IMR-90 (cell line): ENCODE results near the gene TMEM190. TPM values are rescaled to one million over a fixed set of nuclear protein-coding genes. Genes with fewer than 3 reads are reported as not detected.
A peak's percentile ranks its signal among the peaks of the same experiment; 100 is the strongest.

Experiments
- ATAC-seq: fragments of 200-7000 bp; cut with Tn5 transposase; 2 replicates; pipeline ENCODE4 v1.9.1; 2020; ENCODE audit warnings: low read depth, mild to moderate bottlenecking, moderate library complexity
- BruUV-seq: library from RNA; stranded (reverse); fragments of 400-500 nt; replicated peaks from 2 replicates; lab custom pipeline; 2021; lab: Mats Ljungman, UMichigan
- CTCF ChIA-PET: fragments of 300-600 bp; formaldehyde crosslinking; extraction: SDS; loops from one replicate; lab custom pipeline; 2021; ENCODE audit warnings: antibody characterized with exemption; lab: Yijun Ruan, JAX
- POLR2A ChIA-PET: fragments of 300-600 bp; sonication (Branson Sonifier 250); formaldehyde crosslinking; loops from one replicate; lab custom pipeline; 2022; ENCODE audit warnings: antibody characterized with exemption; ENCODE audit not compliant: unreplicated experiment; lab: Charles Lee
- DNase-seq: peaks from one replicate; pipeline ENCODE4 v3.0.0; 2013
- H2AFZ ChIP-seq: replicated peaks from 2 replicates; pipeline ENCODE3; 2013; ENCODE audit warnings: low read length, mild to moderate bottlenecking; ENCODE audit not compliant: poor library complexity
- H2AK5ac ChIP-seq: 2 replicates; pipeline ENCODE4 v1.6.1; 2013; ENCODE audit warnings: low read depth, low read length, inconsistent platforms
- H2AK9ac ChIP-seq: replicated peaks from 2 replicates; pipeline ENCODE3; 2013; ENCODE audit warnings: mild to moderate bottlenecking, low read depth, low read length, moderate library complexity; ENCODE audit not compliant: poor library complexity
- H2BK120ac ChIP-seq: 2 replicates; pipeline ENCODE4 v1.6.1; 2013; ENCODE audit warnings: low read depth, low read length, inconsistent platforms
- H2BK15ac ChIP-seq: 3 replicates; pipeline ENCODE4 v1.6.1; 2013; ENCODE audit warnings: low read depth, low read length, inconsistent platforms
- H2BK20ac ChIP-seq: 2 replicates; pipeline ENCODE4 v1.6.1; 2013; ENCODE audit warnings: low read depth, mild to moderate bottlenecking, inconsistent platforms, low read length, moderate library complexity
- H2BK5ac ChIP-seq: 2 replicates; pipeline ENCODE4 v1.6.1; 2013; ENCODE audit warnings: mild to moderate bottlenecking, low read depth, low read length, inconsistent platforms; ENCODE audit not compliant: poor library complexity, severe bottlenecking
- H3K14ac ChIP-seq: replicated peaks from 2 replicates; pipeline ENCODE4 v1.6.1; 2013; ENCODE audit warnings: low read depth, low read length, inconsistent platforms
- H3K18ac ChIP-seq: 2 replicates; pipeline ENCODE4 v1.6.1; 2013; ENCODE audit warnings: low read depth, low read length, control low read depth
- H3K23ac ChIP-seq: 2 replicates; pipeline ENCODE4 v1.6.1; 2013; ENCODE audit warnings: low read depth, low read length, inconsistent platforms
- H3K27ac ChIP-seq: 2 replicates; pipeline ENCODE4 v1.5.1; 2013; ENCODE audit warnings: mild to moderate bottlenecking, control low read depth, low read length; ENCODE audit not compliant: insufficient read depth
- H3K27me3 ChIP-seq: 2 replicates; pipeline ENCODE4 v1.6.1; 2013; ENCODE audit warnings: low read length; ENCODE audit not compliant: control insufficient read depth, insufficient read depth
- H3K36me3 ChIP-seq: 2 replicates; pipeline ENCODE4 v1.6.1; 2013; ENCODE audit warnings: low read length, mixed read lengths; ENCODE audit not compliant: control insufficient read depth, insufficient read depth
- H3K4ac ChIP-seq: 2 replicates; pipeline ENCODE4 v1.6.1; 2013; ENCODE audit warnings: low read depth, low read length, inconsistent platforms
- H3K4me1 ChIP-seq: 2 replicates; pipeline ENCODE4 v1.6.1; 2013; ENCODE audit warnings: low read length, mixed read lengths; ENCODE audit not compliant: control insufficient read depth, insufficient read depth
- H3K4me2 ChIP-seq: 2 replicates; pipeline ENCODE4 v1.6.1; 2013; ENCODE audit warnings: low read depth, mild to moderate bottlenecking, control low read depth, low read length, moderate library complexity
- H3K4me3 ChIP-seq: 2 replicates; pipeline ENCODE4 v1.5.1; 2013; ENCODE audit warnings: low read depth, mild to moderate bottlenecking, control low read depth, low read length, moderate library complexity; ENCODE audit not compliant: insufficient read depth
- H3K56ac ChIP-seq: 2 replicates; pipeline ENCODE4 v1.6.1; 2013; ENCODE audit warnings: low read length, inconsistent platforms; ENCODE audit not compliant: insufficient read depth; ENCODE audit errors: extremely low read depth
- H3K79me1 ChIP-seq, 2 experiments: 2 replicates each; pipeline ENCODE4 v1.6.1; 2013; ENCODE audit warnings: low read length in 2 of 2, inconsistent platforms in 1 of 2, low read depth in 1 of 2
- H3K9ac ChIP-seq: 2 replicates; pipeline ENCODE4 v1.6.1; 2013; ENCODE audit warnings: low read depth, low read length, control low read depth
- H3K9me1 ChIP-seq: 2 replicates; pipeline ENCODE4 v1.6.1; 2013; ENCODE audit warnings: low read length, inconsistent platforms; ENCODE audit not compliant: insufficient read depth
- H3K9me3 ChIP-seq: 2 replicates; pipeline ENCODE4 v1.6.1; 2013; ENCODE audit warnings: low read length; ENCODE audit not compliant: control insufficient read depth, insufficient read depth
- H4K20me1 ChIP-seq: 2 replicates; pipeline ENCODE4 v1.6.1; 2013; ENCODE audit warnings: low read length, inconsistent platforms; ENCODE audit not compliant: insufficient read depth
- H4K5ac ChIP-seq: 2 replicates; pipeline ENCODE4 v1.6.1; 2013; ENCODE audit warnings: mild to moderate bottlenecking, low read depth, low read length, control low read depth
- H4K8ac ChIP-seq, 2 experiments: 2 replicates each; pipeline ENCODE4 v1.6.1; 2013; ENCODE audit warnings: low read depth in 2 of 2, low read length in 2 of 2, control low read depth in 1 of 2, inconsistent platforms in 1 of 2
- H4K91ac ChIP-seq: 2 replicates; pipeline ENCODE4 v1.6.1; 2013; ENCODE audit warnings: low read depth, low read length, inconsistent platforms; ENCODE audit not compliant: insufficient read depth
- BHLHE40 ChIP-seq: fragments of 150-350 bp; IDR thresholded peaks from 2 replicates; pipeline ENCODE4 v1.6.1; 2016; ENCODE audit warnings: mild to moderate bottlenecking, low read depth, low read length
- CEBPB ChIP-seq: IDR thresholded peaks from 2 replicates; pipeline ENCODE4 v1.6.1; 2012; ENCODE audit warnings: low read depth, low read length, improper control_type of control experiment
- CHD1 ChIP-seq: IDR thresholded peaks from 2 replicates; pipeline ENCODE4 v1.6.1; 2012; ENCODE audit warnings: low read depth, low read length, improper control_type of control experiment
- CTCF ChIP-seq: conservative IDR thresholded peaks from 2 replicates; pipeline ENCODE4 v1.5.1; 2012; ENCODE audit warnings: mild to moderate bottlenecking, low read depth, low read length, improper control_type of control experiment
- ELK1 ChIP-seq: fragments of 150-350 bp; IDR thresholded peaks from 2 replicates; pipeline ENCODE4 v1.6.1; 2016; ENCODE audit warnings: low read depth, mild to moderate bottlenecking, low read length, moderate library complexity, borderline replicate concordance
- FOS ChIP-seq: fragments of 150-350 bp; IDR thresholded peaks from 2 replicates; pipeline ENCODE4 v1.6.1; 2016; ENCODE audit warnings: low read depth, low read length
- MAFK ChIP-seq: IDR thresholded peaks from 2 replicates; pipeline ENCODE4 v1.6.1; 2012; ENCODE audit warnings: low read depth, low read length, improper control_type of control experiment
- MAZ ChIP-seq: IDR thresholded peaks from 2 replicates; pipeline ENCODE4 v1.6.1; 2012; ENCODE audit warnings: low read depth, mild to moderate bottlenecking, low read length, improper control_type of control experiment, moderate library complexity, borderline replicate concordance
- MXI1 ChIP-seq: IDR thresholded peaks from 2 replicates; pipeline ENCODE4 v1.6.1; 2012; ENCODE audit warnings: low read depth, mild to moderate bottlenecking, low read length, moderate library complexity, borderline replicate concordance
- NFE2L2 ChIP-seq: fragments of 150-350 bp; IDR thresholded peaks from 2 replicates; pipeline ENCODE4 v1.6.1; 2016; ENCODE audit warnings: low read depth, mild to moderate bottlenecking, low read length
- POLR2A ChIP-seq: IDR thresholded peaks from 2 replicates; pipeline ENCODE4 v1.6.1; 2012; ENCODE audit warnings: mild to moderate bottlenecking, low read depth, low read length
- RAD21 ChIP-seq: IDR thresholded peaks from 2 replicates; pipeline ENCODE4 v1.6.1; 2012; ENCODE audit warnings: low read length, improper control_type of control experiment
- RCOR1 ChIP-seq: IDR thresholded peaks from 2 replicates; pipeline ENCODE4 v1.6.1; 2012; ENCODE audit warnings: mild to moderate bottlenecking, low read length, improper control_type of control experiment; ENCODE audit not compliant: insufficient replicate concordance
- RFX5 ChIP-seq: IDR thresholded peaks from 2 replicates; pipeline ENCODE4 v1.8.0; 2012; ENCODE audit warnings: low read depth, mild to moderate bottlenecking, low read length, moderate library complexity
- USF2 ChIP-seq: fragments of 150-350 bp; IDR thresholded peaks from 2 replicates; pipeline ENCODE4 v1.6.1; 2017; ENCODE audit warnings: mild to moderate bottlenecking, antibody characterized with exemption, low read length, low read depth
- WGBS, 2 experiments: methylation state at CpG; one replicate each; pipeline versions ENCODE4 v1.1.5 to v1.1.7; 2013; ENCODE audit warnings: missing lambda C conversion rate in 2 of 2; ENCODE audit not compliant: insufficient read length in 1 of 2; ENCODE audit errors: extremely low coverage in 2 of 2; 5-methylcytosine and 5-hydroxymethylcytosine counted together
- dilution Hi-C: fragments of 300-500 bp; cut with HindIII; formaldehyde crosslinking; loops from one replicate; pipeline ENCODE4 v1.14.3; 2018; ENCODE audit warnings: low sequenced_read_pairs; ENCODE audit not compliant: unreplicated experiment
- in situ Hi-C: fragments of 300-500 bp; cut with MboI; formaldehyde crosslinking; loops from 3 replicates; pipeline ENCODE4 v1.14.3; 2019; ENCODE audit warnings: low sequenced_read_pairs, inconsistent platforms, mixed read lengths
- intact Hi-C: fragments of 100-400 bp; cut with micrococcal nuclease; formaldehyde crosslinking; loops from 2 replicates; pipeline ENCODE4 v1.10.0; 2022
- polyA plus RNA-seq, 3 experiments: library from polyadenylated mRNA; depleted of rRNA; stranded (reverse); fragments of >200 nt; gene quantifications; 2 replicates each; pipeline ENCODE4 v1.2.3, GENCODE V29; 2012; ENCODE audit warnings: low replicate concordance in 1 of 3
- total RNA-seq: library from RNA; depleted of rRNA; stranded (reverse); fragments of >200 nt; gene quantifications from 2 replicates; pipeline ENCODE4 v1.2.3, GENCODE V29; 2012

TMEM190 gene
- total and polyA plus RNA-seq, 2 of the 4 experiments (the other 2 are of a cell fraction): 1.6 TPM; not detected in 1

GRCh38 chr19:55362990-55363716 is 13.5 kb upstream of the TMEM190 start, which contains the start of gene GARIN5B:
GARIN5B (minus strand) TSS chr19:55363260; CDS start chr19:55363066, 194 bp downstream.
- intact Hi-C loops: no loop called here
- Histone ChIP-seq H3K79me1 (peaks cover 0 to 19% of the 10 kb centered on the region in 2 experiments; a peak in 2 of 4 replicates), H3K27me3 (no peaks in the 10 kb centered on the region), H2AK9ac (no peak within 1 kb of the TSS), H4K91ac (no peak within 1 kb of the TSS), H3K4me2 (no peak within 1 kb of the TSS), H3K9ac (no peak within 1 kb of the TSS), H4K8ac (no peak within 1 kb of the TSS), H3K18ac (no peak within 1 kb of the TSS), H2BK15ac (no peak within 1 kb of the TSS), H3K9me1 (peaks cover 3% of the 10 kb centered on the region; the same call in 1 of the 2 replicates), H4K5ac (no peak within 1 kb of the TSS), H2AK5ac (no peak within 1 kb of the TSS; the same call in none of the 2 replicates), H3K4me3 (no peak within 1 kb of the TSS), H3K27ac (no peak within 1 kb of the TSS), H2BK20ac (no peak within 1 kb of the TSS), H3K9me3 (no peaks in the 10 kb centered on the region), H2AFZ (no peak within 1 kb of the TSS), H3K14ac (no peak within 1 kb of the TSS), H3K4ac (no peak within 1 kb of the TSS), H3K36me3 (peaks cover 20% of the 10 kb centered on the region), H2BK5ac (no peak within 1 kb of the TSS), H3K56ac (no peak within 1 kb of the TSS), H2BK120ac (no peak within 1 kb of the TSS), H4K20me1 (peaks cover 43% of the 10 kb centered on the region), H3K4me1 (peaks cover 2% of the 10 kb centered on the region), H3K23ac (no peak within 1 kb of the TSS)
- WGBS, 2 experiments: 60% methylated on average over 6 of the region's 27 CpGs; no CpG with 5 or more reads in 1 of the 2 experiments
- dilution Hi-C loops: no loop called here
- DNase-seq (no peak), ATAC-seq (peak; percentile 12)
- CTCF ChIA-PET: no interaction called here
- POLR2A ChIA-PET: interaction anchor here (0.6 kb wide), 1 partner anchor 19 kb away, joined by 3 read pairs; no protein-coding TSS in a partner anchor
- no TSS peak for BruUV-seq
- in situ Hi-C loops: no loop called here
- TF ChIP-seq MXI1: no peak
- no peak for TF ChIP-seq MAZ
- TF ChIP-seq RCOR1: no peak
- TF ChIP-seq MAFK: no peak
- 0 out of 2 replicates have a peak, but pooled peaks have one; percentile 7 for TF ChIP-seq CHD1
- peak; percentile 3 for TF ChIP-seq POLR2A
- TF ChIP-seq USF2: no peak
- TF ChIP-seq RAD21: no peak
- no peak for TF ChIP-seq RFX5
- TF ChIP-seq NFE2L2: no peak
- TF ChIP-seq CTCF: no peak
- no peak for TF ChIP-seq ELK1
- TF ChIP-seq BHLHE40: no peak
- TF ChIP-seq FOS: no peak
- no peak for TF ChIP-seq CEBPB
